LNCaP clone FGC (cell line): ENCODE data around the gene CLASRP.

ENCODE experiments used
- DNase-seq: peaks from one replicate; pipeline ENCODE4 v3.0.0-alpha.2; 2011; ENCODE audit warnings: low read depth
- H3K4me3 ChIP-seq: 2 replicates; pipeline ENCODE4 v1.5.1; 2011; ENCODE audit warnings: mild to moderate bottlenecking, low read depth, low read length, control low read depth
- CTCF ChIP-seq: IDR thresholded peaks from 2 replicates; pipeline ENCODE4 v1.5.1; 2012; ENCODE audit warnings: mild to moderate bottlenecking; ENCODE audit not compliant: control insufficient read depth, insufficient read depth; ENCODE audit errors: extremely low read depth

The CLASRP gene

DNA sequence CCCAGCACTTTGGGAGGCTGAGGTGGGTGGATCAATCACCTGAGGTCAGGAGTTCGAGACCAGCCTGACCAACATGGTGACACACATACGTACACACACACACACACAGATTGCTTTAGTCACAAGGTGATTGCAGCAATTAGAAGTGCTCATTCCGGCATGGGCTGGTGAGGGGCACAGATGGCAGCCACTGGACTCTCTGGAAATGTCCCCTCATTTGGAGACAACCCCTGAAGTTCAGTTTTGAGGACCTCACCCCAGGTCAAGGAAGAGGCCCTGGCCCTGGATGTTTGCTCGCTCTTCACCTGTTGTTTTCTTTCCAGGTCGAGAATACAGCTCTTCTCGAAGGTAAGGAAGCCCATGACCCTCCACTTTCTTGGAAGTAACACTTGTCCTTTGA lies 31.4 kb downstream of the CLASRP start:
- H3K4me3 ChIP-seq: no peak overlapping the region
- no peak for TF ChIP-seq CTCF
- no peak for DNase-seq

DNA sequence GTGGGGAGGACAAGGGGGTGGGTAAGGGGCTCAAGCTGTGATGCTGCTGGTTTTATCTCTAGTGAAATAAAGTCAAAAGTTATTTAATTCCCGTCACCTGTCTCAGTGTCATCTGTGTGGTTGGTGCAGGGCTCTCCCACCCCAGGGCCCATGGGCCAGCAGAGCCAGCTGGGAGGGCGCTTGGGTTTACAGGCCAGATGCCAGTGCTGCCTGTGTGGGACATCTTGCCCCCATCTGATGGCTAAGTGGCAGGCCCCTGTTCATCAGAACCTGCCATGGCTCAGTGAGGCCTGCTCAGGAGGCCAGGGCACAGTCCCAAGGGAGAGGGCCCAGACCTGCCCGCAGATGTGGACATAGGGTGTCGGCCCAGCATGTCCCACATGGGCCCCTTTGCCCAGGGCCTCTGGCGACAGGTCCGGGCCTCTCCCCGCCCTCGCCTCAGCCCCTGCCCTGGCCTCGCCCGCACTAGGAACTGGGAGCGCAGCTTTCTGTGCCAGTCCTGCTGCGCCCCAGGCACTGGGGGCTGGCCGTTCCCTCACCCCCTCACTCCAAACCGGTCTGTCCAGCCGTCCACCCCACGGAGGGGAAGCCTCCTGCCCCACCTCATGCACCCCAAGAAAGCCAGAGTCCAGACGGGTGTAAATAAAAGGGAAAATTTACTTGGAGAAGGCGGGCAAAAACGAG lies 32.2 kb downstream of the CLASRP start:
- DNase-seq: no peak
- no peak overlapping the region for H3K4me3 ChIP-seq
- no peak for TF ChIP-seq CTCF

GRCh38 chr19:45071545-45071938 lies 32.7 kb downstream of the CLASRP start:
- no peak for DNase-seq
- TF ChIP-seq CTCF: no peak

GRCh38 chr19:45071969-45072790 lies 33.3 kb downstream of the CLASRP start:
- no peak for TF ChIP-seq CTCF
- H3K4me3 ChIP-seq: no peak overlapping the region
- no peak for DNase-seq

More at GRCh38 chr19:45071545-45071938, 32.7 kb downstream of the CLASRP start:
- no peak overlapping the region for H3K4me3 ChIP-seq

GRCh38 chr19:45074744-45075300 lies 36.0 kb downstream of the CLASRP start:
- no peak for TF ChIP-seq CTCF
- peak overlapping the region; percentile 23 for H3K4me3 ChIP-seq
- DNase-seq: no peak

- TF ChIP-seq CTCF: no peak
- peak overlapping the region; percentile 61 for H3K4me3 ChIP-seq
- no peak for DNase-seq
These were observed 36.6 kb downstream of the CLASRP start for GRCh38 chr19:45075301-45076028.
